GM12878 (cell line): ENCODE data around the gene NRP2. TPM values are rescaled to one million over a fixed set of nuclear protein-coding genes. Genes with fewer than 3 reads are reported as not detected.

Experiments
- ATF3 ChIP-seq: IDR thresholded peaks from 2 replicates; pipeline ENCODE4 v1.6.1; 2011; ENCODE audit warnings: low read depth, mild to moderate bottlenecking, low read length, moderate library complexity, borderline replicate concordance; ENCODE audit errors: extremely low read depth
- BACH1 ChIP-seq: fragments of 450-650 bp; IDR thresholded peaks from 2 replicates; pipeline ENCODE4 v1.6.1; 2017; ENCODE audit warnings: mild to moderate bottlenecking, borderline replicate concordance
- CBFB ChIP-seq: IDR thresholded peaks from 2 replicates; pipeline ENCODE4 v1.6.1; 2016; ENCODE audit warnings: antibody characterized with exemption, low read depth
- E2F8 ChIP-seq: fragments of 450-650 bp; IDR thresholded peaks from 2 replicates; pipeline ENCODE4 v1.6.1; 2018; ENCODE audit warnings: mild to moderate bottlenecking, low read depth, moderate library complexity; ENCODE audit not compliant: partially characterized antibody
- HDAC2 ChIP-seq: fragments of 200-600 bp; sonication (generic); IDR thresholded peaks from 2 replicates; pipeline ENCODE4 v1.6.1; 2017
- KDM1A ChIP-seq: fragments of 200-600 bp; sonication (generic); IDR thresholded peaks from 2 replicates; pipeline ENCODE4 v1.6.1; 2016; ENCODE audit warnings: borderline replicate concordance
- MXI1 ChIP-seq: fragments of 150-350 bp; IDR thresholded peaks from 2 replicates; pipeline ENCODE4 v1.6.1; 2011; ENCODE audit warnings: low read depth, mild to moderate bottlenecking, inconsistent platforms, low read length, improper control_type of control experiment
- POU2F2 ChIP-seq: IDR thresholded peaks from 3 replicates; pipeline ENCODE4 v1.6.1; 2011; ENCODE audit warnings: low read depth, mild to moderate bottlenecking, low read length, borderline replicate concordance
- RBBP5 ChIP-seq: fragments of 200-600 bp; sonication (generic); conservative IDR thresholded peaks from 2 replicates; pipeline ENCODE4 v1.6.1; 2016
- SIN3A ChIP-seq: IDR thresholded peaks from 2 replicates; pipeline ENCODE4 v1.6.1; 2012; ENCODE audit warnings: low read depth, low read length, improper control_type of control experiment
- SRF ChIP-seq, 2 experiments: IDR thresholded peaks; 2 replicates each; pipeline ENCODE4 v1.6.1; 2011; ENCODE audit warnings: low read depth in 2 of 2, low read length in 2 of 2, mild to moderate bottlenecking in 1 of 2, moderate library complexity in 1 of 2
- YY1 ChIP-seq: IDR thresholded peaks from 2 replicates; pipeline ENCODE4 v1.6.1; 2011; ENCODE audit warnings: low read depth, mild to moderate bottlenecking, low read length
- ZNF622 ChIP-seq: fragments of 450-650 bp; IDR thresholded peaks from 2 replicates; pipeline ENCODE4 v1.6.1; 2017; ENCODE audit warnings: mild to moderate bottlenecking, inconsistent platforms
- ZZZ3 ChIP-seq: IDR thresholded peaks from 2 replicates; pipeline ENCODE4 v1.6.1; 2011; ENCODE audit warnings: low read depth; ENCODE audit not compliant: control insufficient read depth, insufficient read length
- polyA plus RNA-seq, 11 experiments: library from polyadenylated mRNA; depleted of rRNA in 4 of 11; unstranded in 6 of 11; stranded (reverse) in 5 of 11; fragments of >200 nt; fragmentation: Nextera tagmentation in 4 of 11; fragmentation: Illumina TruSeq in 1 of 11; extraction: Ambion mirVana in 4 of 11; extraction: Trizol in 1 of 11; gene quantifications; 1 replicate in 1 of 11; 2 replicates in 10 of 11; pipeline versions ENCODE4 v1.2.1 to v1.2.3, GENCODE V29; 2011 to 2016; ENCODE audit warnings: inconsistent platforms in 2 of 11, missing spikeins in 2 of 11, low read depth in 1 of 11
- total RNA-seq, 4 experiments: library from RNA; depleted of rRNA in 3 of 4; stranded (reverse); fragments of >200 nt in 3 of 4; fragmentation: Illumina TruSeq in 1 of 4; extraction: Trizol in 1 of 4; gene quantifications; 2 replicates each; pipeline versions ENCODE4 v1.2.1 to v1.2.3, GENCODE V29; 2013 to 2021
- TF ChIP-seq, protein P1 (sequence below): IDR thresholded peaks from 2 replicates; pipeline ENCODE4 v1.6.1; 2012; ENCODE audit warnings: low read depth, low read length, improper control_type of control experiment

NRP2 gene
- total and polyA plus RNA-seq, 10 of the 15 experiments (the other 5 are each of a cell fraction or from before 2014, with no cell fraction given): 0.06 to 1.2 (median 0.46) TPM

- TF ChIP-seq E2F8 (no peak), BACH1 (no peak), SRF (IDR thresholded peaks at IDR 0.05; ENCODE audit: low read depth in 2 of 2, low read length in 2 of 2) (no peak), ZNF622 (no peak), ZZZ3 (no peak), RBBP5 (no peak), KDM1A (no peak), SIN3A (no peak), CBFB (no peak), ATF3 (no peak), MXI1 (no peak), YY1 (no peak), POU2F2 (no peak), HDAC2 (no peak)
- TF ChIP-seq, protein P1, sequence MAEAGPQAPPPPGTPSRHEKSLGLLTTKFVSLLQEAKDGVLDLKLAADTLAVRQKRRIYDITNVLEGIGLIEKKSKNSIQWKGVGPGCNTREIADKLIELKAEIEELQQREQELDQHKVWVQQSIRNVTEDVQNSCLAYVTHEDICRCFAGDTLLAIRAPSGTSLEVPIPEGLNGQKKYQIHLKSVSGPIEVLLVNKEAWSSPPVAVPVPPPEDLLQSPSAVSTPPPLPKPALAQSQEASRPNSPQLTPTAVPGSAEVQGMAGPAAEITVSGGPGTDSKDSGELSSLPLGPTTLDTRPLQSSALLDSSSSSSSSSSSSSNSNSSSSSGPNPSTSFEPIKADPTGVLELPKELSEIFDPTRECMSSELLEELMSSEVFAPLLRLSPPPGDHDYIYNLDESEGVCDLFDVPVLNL: no peak
Measured at GRCh38 chr2:205833864-205834263, 151.6 kb downstream of the NRP2 start (continued).
